ENCODE results near the gene ANKFY1. TPM values are rescaled to one million over a fixed set of nuclear protein-coding genes. Genes with fewer than 3 reads are reported as not detected.

Gene ANKFY1, protein sequence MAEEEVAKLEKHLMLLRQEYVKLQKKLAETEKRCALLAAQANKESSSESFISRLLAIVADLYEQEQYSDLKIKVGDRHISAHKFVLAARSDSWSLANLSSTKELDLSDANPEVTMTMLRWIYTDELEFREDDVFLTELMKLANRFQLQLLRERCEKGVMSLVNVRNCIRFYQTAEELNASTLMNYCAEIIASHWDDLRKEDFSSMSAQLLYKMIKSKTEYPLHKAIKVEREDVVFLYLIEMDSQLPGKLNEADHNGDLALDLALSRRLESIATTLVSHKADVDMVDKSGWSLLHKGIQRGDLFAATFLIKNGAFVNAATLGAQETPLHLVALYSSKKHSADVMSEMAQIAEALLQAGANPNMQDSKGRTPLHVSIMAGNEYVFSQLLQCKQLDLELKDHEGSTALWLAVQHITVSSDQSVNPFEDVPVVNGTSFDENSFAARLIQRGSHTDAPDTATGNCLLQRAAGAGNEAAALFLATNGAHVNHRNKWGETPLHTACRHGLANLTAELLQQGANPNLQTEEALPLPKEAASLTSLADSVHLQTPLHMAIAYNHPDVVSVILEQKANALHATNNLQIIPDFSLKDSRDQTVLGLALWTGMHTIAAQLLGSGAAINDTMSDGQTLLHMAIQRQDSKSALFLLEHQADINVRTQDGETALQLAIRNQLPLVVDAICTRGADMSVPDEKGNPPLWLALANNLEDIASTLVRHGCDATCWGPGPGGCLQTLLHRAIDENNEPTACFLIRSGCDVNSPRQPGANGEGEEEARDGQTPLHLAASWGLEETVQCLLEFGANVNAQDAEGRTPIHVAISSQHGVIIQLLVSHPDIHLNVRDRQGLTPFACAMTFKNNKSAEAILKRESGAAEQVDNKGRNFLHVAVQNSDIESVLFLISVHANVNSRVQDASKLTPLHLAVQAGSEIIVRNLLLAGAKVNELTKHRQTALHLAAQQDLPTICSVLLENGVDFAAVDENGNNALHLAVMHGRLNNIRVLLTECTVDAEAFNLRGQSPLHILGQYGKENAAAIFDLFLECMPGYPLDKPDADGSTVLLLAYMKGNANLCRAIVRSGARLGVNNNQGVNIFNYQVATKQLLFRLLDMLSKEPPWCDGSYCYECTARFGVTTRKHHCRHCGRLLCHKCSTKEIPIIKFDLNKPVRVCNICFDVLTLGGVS
- 32.6 and 42.2 TPM in 2 replicates for total RNA-seq (ENCODE audit: low replicate concordance)

GRCh38 chr17:4263282-4264215, at the start of gene ANKFY1:
ANKFY1 (minus strand) TSS chr17:4263979; CDS start chr17:4263941, 38 bp downstream.

Other genes starting within 250 kb of the ANKFY1 start
- 17.7 and 20.5 TPM in 2 replicates for gene ZZEF1, start 120.9 kb downstream of the ANKFY1 start, total RNA-seq (ENCODE audit: low replicate concordance)
- 38.9 and 51.6 TPM in 2 replicates for gene CYB5D2, start 120.8 kb downstream of the ANKFY1 start, total RNA-seq (ENCODE audit: low replicate concordance)
- gene UBE2G1, start 102.7 kb upstream of the ANKFY1 start, total RNA-seq (ENCODE audit: low replicate concordance), result 7.3 and 22.5 TPM in 2 replicates
- not detected in 2 replicates for gene SPNS3, start 170.0 kb upstream of the ANKFY1 start, total RNA-seq (ENCODE audit: low replicate concordance)
- 0.23 TPM in 1 of 2 replicates, not detected in the other for gene SPNS2, start 234.9 kb upstream of the ANKFY1 start, total RNA-seq (ENCODE audit: low replicate concordance)

All from smooth muscle cell of the coronary artery (primary cell).